Thyroid gland (tissue), 4 donors: Measurements from ENCODE around the gene MRPS9.

Experiments
- POLR2A ChIP-seq, 2 donors: fragments of 450-650 bp; IDR thresholded peaks; one replicate each; pipeline ENCODE4 v1.6.1; 2017; ENCODE audit warnings: antibody characterized with exemption in 2 of 2, mild to moderate bottlenecking in 2 of 2, moderate library complexity in 1 of 2
- TF ChIP-seq, protein P1 (sequence below), 6 experiments: fragments of 200-600 bp in 3 of 6; fragments of 450-650 bp in 3 of 6; sonication (generic) in 3 of 6; IDR thresholded peaks; one replicate each; pipeline ENCODE4 v1.5.1; 2016 to 2019; ENCODE audit warnings: antibody characterized with exemption in 6 of 6, mild to moderate bottlenecking in 2 of 6, inconsistent platforms in 1 of 6, moderate library complexity in 1 of 6

- TF ChIP-seq, protein P1, sequence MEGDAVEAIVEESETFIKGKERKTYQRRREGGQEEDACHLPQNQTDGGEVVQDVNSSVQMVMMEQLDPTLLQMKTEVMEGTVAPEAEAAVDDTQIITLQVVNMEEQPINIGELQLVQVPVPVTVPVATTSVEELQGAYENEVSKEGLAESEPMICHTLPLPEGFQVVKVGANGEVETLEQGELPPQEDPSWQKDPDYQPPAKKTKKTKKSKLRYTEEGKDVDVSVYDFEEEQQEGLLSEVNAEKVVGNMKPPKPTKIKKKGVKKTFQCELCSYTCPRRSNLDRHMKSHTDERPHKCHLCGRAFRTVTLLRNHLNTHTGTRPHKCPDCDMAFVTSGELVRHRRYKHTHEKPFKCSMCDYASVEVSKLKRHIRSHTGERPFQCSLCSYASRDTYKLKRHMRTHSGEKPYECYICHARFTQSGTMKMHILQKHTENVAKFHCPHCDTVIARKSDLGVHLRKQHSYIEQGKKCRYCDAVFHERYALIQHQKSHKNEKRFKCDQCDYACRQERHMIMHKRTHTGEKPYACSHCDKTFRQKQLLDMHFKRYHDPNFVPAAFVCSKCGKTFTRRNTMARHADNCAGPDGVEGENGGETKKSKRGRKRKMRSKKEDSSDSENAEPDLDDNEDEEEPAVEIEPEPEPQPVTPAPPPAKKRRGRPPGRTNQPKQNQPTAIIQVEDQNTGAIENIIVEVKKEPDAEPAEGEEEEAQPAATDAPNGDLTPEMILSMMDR (IDR thresholded peaks at IDR 0.05) = no peak
- no peak for TF ChIP-seq POLR2A (IDR thresholded peaks at IDR 0.05)
Measured at GRCh38 chr2:105061560-105061959, 23.7 kb downstream of the MRPS9 start.
